Muscle layer of duodenum (tissue), 2 donors: Measurements from ENCODE around the gene NAMPT.

Source experiments
- H3K27ac ChIP-seq: one replicate; pipeline ENCODE4 v1.7.0; 2013; ENCODE audit warnings: mild to moderate bottlenecking, low read length
- H3K27me3 ChIP-seq: one replicate; pipeline ENCODE4 v1.7.0; 2013; ENCODE audit warnings: low read depth, mild to moderate bottlenecking, control low read depth, low read length
- H3K36me3 ChIP-seq, 2 donors: one replicate each; pipeline ENCODE4 v1.7.0; 2013; ENCODE audit warnings: low read length in 2 of 2, control low read depth in 1 of 2, mild to moderate bottlenecking in 1 of 2; ENCODE audit not compliant: insufficient read depth in 2 of 2, control insufficient read depth in 1 of 2
- H3K4me1 ChIP-seq, 2 donors: one replicate each; pipeline ENCODE4 v1.7.0; 2013; ENCODE audit warnings: low read length in 2 of 2, mild to moderate bottlenecking in 2 of 2, control low read depth in 1 of 2, moderate library complexity in 1 of 2; ENCODE audit not compliant: insufficient read depth in 2 of 2, control insufficient read depth in 1 of 2
- H3K4me3 ChIP-seq, 2 donors: one replicate each; pipeline ENCODE4 v1.7.0; 2013; ENCODE audit warnings: low read length in 2 of 2, low read depth in 1 of 2, mild to moderate bottlenecking in 1 of 2
- H3K9me3 ChIP-seq, 2 donors: one replicate each; pipeline ENCODE4 v1.7.0; 2013; ENCODE audit warnings: low read length in 2 of 2, control low read depth in 1 of 2, mild to moderate bottlenecking in 1 of 2; ENCODE audit not compliant: control insufficient read depth in 1 of 2
- donor health status: healthy.

Gene NAMPT

GRCh38 chr7:106203473-106203872 lies 81.3 kb downstream of the NAMPT start:
- Histone ChIP-seq H3K27me3 (no peaks in the 10 kb centered on the region), H3K4me3 (no peak overlapping the region), H3K4me1 (no peaks in the 10 kb centered on the region), H3K27ac (no peak overlapping the region), H3K9me3 (no peaks in the 10 kb centered on the region), H3K36me3 (no peaks in the 10 kb centered on the region)

- H3K27ac ChIP-seq, result no peak overlapping the region
- H3K27me3 ChIP-seq, result no peaks in the 10 kb centered on the region
- no peaks in the 10 kb centered on the region for H3K4me1 ChIP-seq
- no peaks in the 10 kb centered on the region for H3K36me3 ChIP-seq
- no peaks in the 10 kb centered on the region for H3K9me3 ChIP-seq
- no peak overlapping the region for H3K4me3 ChIP-seq
These were observed 83.6 kb downstream of the NAMPT start for GRCh38 chr7:106201164-106201563.

DNA sequence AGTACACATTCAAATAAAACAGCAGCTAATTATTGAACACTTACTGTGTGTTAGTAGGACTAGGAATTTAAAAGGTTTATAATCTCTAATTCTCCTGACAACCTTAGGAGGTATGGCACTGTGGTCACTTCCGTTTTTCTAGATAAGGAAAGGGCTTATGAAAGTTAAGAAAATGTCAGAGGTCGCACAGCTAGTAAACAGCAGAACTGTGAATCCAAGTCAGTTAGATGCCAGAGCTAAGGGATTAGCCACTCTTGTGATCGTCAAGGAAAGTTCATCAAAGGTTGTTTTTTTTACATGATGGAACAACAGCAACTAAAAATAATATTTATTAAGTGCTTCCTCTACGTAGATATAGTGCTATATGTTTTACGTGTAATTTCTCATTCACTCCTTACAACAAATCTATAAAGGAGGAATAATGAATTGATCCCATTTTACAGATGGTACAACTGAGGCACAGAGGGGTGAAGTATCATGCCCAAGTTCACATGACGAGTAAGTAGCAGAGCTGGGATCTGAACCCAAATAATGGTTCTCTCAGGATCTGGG lies 84.9 kb downstream of the NAMPT start:
- H3K4me1 ChIP-seq, result no peaks in the 10 kb centered on the region
- no peak overlapping the region for H3K4me3 ChIP-seq
- no peaks in the 10 kb centered on the region for H3K9me3 ChIP-seq
- H3K27ac ChIP-seq, result no peak overlapping the region
- no peaks in the 10 kb centered on the region for H3K36me3 ChIP-seq
- H3K27me3 ChIP-seq, result no peaks in the 10 kb centered on the region

DNA sequence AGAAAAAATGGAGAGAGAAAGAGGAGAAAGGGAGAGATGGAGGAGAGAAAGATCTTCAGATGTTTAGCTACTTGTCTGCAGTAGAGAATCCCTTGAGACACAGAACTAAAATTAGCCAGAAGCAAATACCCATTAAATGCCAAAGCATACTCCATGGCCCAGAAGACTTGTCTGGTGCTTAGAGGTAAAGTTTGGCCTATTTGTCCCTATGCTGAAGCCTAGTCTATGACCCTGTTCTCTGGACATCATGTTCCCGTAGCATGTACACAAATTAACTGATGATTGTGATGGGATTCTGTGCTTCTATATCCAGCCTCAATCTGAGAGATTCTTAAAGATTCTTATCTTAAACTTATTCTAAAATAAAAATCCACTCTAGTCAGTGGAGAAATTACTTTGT lies 85.8 kb downstream of the NAMPT start:
- Histone ChIP-seq H3K4me3 (no peak overlapping the region), H3K27me3 (no peaks in the 10 kb centered on the region), H3K27ac (no peak overlapping the region)

More for the DNA sequence above, 85.8 kb downstream of the NAMPT start:
- H3K36me3 ChIP-seq, result no peaks in the 10 kb centered on the region
- no peaks in the 10 kb centered on the region for H3K4me1 ChIP-seq
- no peaks in the 10 kb centered on the region for H3K9me3 ChIP-seq
